ENCODE data around the gene RPL10L.

Gene RPL10L

GRCh38 chr14:46651526-46652144 is at the start of gene RPL10L:
Gene RPL10L (minus strand): TSS chr14:46651781. CDS start chr14:46651736, 45 bp downstream.
- no peak for DNase-seq

GRCh38 chr14:46691819-46692218 is 40.2 kb upstream of the RPL10L start:
- no peak for DNase-seq

- DNase-seq = no peak
These were observed 35.1 kb upstream of the RPL10L start for GRCh38 chr14:46686652-46687051.

- DNase-seq = no peak
These were observed 20.5 kb upstream of the RPL10L start for GRCh38 chr14:46672128-46672527.

GRCh38 chr14:46663382-46663781 is 11.8 kb upstream of the RPL10L start:
- no peak for DNase-seq

GRCh38 chr14:46661728-46662127 is 10.1 kb upstream of the RPL10L start:
- DNase-seq = no peak

- DNase-seq = no peak
These were observed 1.6 kb upstream of the RPL10L start for GRCh38 chr14:46653031-46653755.

GRCh38 chr14:46646796-46647195 is 4.8 kb downstream of the RPL10L start:
- DNase-seq = no peak

GRCh38 chr14:46626876-46627275 is 24.7 kb downstream of the RPL10L start:
- no peak for DNase-seq

Data from right forelimb (tissue), 1 donor.